ENCODE measurements around the gene FEZF2. TPM values are rescaled to one million over a fixed set of nuclear protein-coding genes. Genes with fewer than 3 reads are reported as not detected.

FEZF2 gene
- total RNA-seq, 1 experiment from 2014 or later = not detected

DNA sequence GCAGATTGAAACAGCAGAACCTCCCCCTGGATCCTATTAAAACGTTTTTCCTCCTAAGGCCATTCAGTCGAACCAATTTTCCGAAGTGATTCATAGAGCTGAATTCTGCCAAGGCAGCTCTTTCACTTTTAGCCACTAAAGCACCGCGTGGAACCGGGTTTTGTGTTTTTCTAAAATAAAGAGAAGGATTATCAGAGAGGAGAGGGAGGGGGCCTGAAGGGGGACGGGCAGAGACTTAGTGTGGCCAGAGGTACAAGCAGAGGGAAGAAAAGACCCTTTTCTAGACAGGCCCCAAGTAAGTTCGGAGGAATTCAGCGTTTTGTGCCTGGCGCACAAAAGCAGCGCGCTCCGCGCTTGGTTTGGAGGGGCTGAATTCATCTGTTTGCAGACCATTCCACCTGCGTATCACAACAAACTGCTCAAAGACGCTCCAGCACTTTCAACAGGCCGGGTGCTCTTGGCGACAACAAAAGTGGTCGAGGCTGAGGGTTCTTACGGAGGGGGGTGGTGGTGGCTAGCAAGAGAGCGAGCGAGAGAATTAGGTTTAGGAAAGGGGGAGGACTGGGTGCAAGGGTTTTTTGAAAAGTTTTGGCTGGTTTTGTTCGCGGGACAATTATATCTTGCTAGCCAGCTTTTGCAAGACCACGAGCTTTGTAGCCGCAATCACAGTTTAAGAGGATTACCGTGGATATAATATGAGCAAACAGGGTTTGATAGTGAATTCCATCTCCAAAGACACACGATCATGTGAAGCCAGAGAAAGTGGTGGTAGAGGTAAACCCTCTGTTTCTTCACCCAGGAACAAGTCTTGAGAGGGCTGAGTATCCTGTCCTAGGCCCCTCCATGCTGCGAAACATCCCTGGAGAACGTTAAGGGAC, 1.2 kb upstream of the FEZF2 start:
- DNase-seq (ENCODE audit: low spot score) = no peak
- H3K27me3 ChIP-seq (replicated peaks; ENCODE audit: insufficient read depth, low read depth, low read length, poor library complexity) = peaks cover 98% of the 10 kb centered on the region
- H3K9me3 ChIP-seq (ENCODE audit: low read depth, low read length, poor library complexity, severe bottlenecking) = no peaks in the 10 kb centered on the region
- peak; percentile 63 for TF ChIP-seq EZH2 (IDR thresholded peaks at IDR 0.05; ENCODE audit: borderline replicate concordance, low read depth, low read length, poor library complexity, severe bottlenecking)
- TF ChIP-seq, protein P1, sequence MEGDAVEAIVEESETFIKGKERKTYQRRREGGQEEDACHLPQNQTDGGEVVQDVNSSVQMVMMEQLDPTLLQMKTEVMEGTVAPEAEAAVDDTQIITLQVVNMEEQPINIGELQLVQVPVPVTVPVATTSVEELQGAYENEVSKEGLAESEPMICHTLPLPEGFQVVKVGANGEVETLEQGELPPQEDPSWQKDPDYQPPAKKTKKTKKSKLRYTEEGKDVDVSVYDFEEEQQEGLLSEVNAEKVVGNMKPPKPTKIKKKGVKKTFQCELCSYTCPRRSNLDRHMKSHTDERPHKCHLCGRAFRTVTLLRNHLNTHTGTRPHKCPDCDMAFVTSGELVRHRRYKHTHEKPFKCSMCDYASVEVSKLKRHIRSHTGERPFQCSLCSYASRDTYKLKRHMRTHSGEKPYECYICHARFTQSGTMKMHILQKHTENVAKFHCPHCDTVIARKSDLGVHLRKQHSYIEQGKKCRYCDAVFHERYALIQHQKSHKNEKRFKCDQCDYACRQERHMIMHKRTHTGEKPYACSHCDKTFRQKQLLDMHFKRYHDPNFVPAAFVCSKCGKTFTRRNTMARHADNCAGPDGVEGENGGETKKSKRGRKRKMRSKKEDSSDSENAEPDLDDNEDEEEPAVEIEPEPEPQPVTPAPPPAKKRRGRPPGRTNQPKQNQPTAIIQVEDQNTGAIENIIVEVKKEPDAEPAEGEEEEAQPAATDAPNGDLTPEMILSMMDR (conservative IDR thresholded peaks at IDR 0.05; ENCODE audit: low read depth, low read length) = no peak
- ChIA-PET POLR2A (ENCODE audit: low non-redundant PET) (no interaction called here), CTCF (interaction anchor here (0.7 kb wide), 1 partner anchor 16 kb away, joined by 8 read pairs; no protein-coding TSS in a partner anchor)
- intact Hi-C loops (cut with micrococcal nuclease; ENCODE audit: unreplicated experiment) = no loop called here
- H3K4me1 ChIP-seq (ENCODE audit: insufficient read depth, low read length, poor library complexity, severe bottlenecking) = no peaks in the 10 kb centered on the region
- no peak overlapping the region for H3K4me3 ChIP-seq (ENCODE audit: low read depth, low read length, poor library complexity, severe bottlenecking)
- no TSS peak for BruUV-seq (replicated peaks)
- H3K36me3 ChIP-seq (ENCODE audit: insufficient read depth, low read length, poor library complexity, severe bottlenecking) = no peaks in the 10 kb centered on the region
- no peak overlapping the region for H3K27ac ChIP-seq (ENCODE audit: low read depth, low read length, poor library complexity, severe bottlenecking)

GRCh38 chr3:62373714-62374333, 474 bp upstream of the FEZF2 start:
- intact Hi-C loops (cut with micrococcal nuclease; ENCODE audit: unreplicated experiment) = no loop called here

GRCh38 chr3:62372621-62373041, 719 bp downstream of the FEZF2 start:
- intact Hi-C loops (cut with micrococcal nuclease; ENCODE audit: unreplicated experiment) = no loop called here
- no peak for DNase-seq (ENCODE audit: low spot score)
- no peak overlapping the region for H3K4me3 ChIP-seq (ENCODE audit: low read depth, low read length, poor library complexity, severe bottlenecking)
- TF ChIP-seq, protein P1 (conservative IDR thresholded peaks at IDR 0.05; ENCODE audit: low read depth, low read length) = no peak
- TF ChIP-seq EZH2 (IDR thresholded peaks at IDR 0.05; ENCODE audit: borderline replicate concordance, low read depth, low read length, poor library complexity, severe bottlenecking) = no peak
- H3K36me3 ChIP-seq (ENCODE audit: insufficient read depth, low read length, poor library complexity, severe bottlenecking) = no peaks in the 10 kb centered on the region
- POLR2A ChIA-PET (ENCODE audit: low non-redundant PET) = no interaction called here
- no peak overlapping the region for H3K27ac ChIP-seq (ENCODE audit: low read depth, low read length, poor library complexity, severe bottlenecking)
- H3K4me1 ChIP-seq (ENCODE audit: insufficient read depth, low read length, poor library complexity, severe bottlenecking) = no peaks in the 10 kb centered on the region
- H3K9me3 ChIP-seq (ENCODE audit: low read depth, low read length, poor library complexity, severe bottlenecking) = no peaks in the 10 kb centered on the region
- peaks cover 98% of the 10 kb centered on the region for H3K27me3 ChIP-seq (replicated peaks; ENCODE audit: insufficient read depth, low read depth, low read length, poor library complexity)
- BruUV-seq (replicated peaks) = no TSS peak
- CTCF ChIA-PET = no interaction called here

More at GRCh38 chr3:62373714-62374333, 474 bp upstream of the FEZF2 start:
- Histone ChIP-seq H3K27ac (ENCODE audit: low read depth, low read length, poor library complexity, severe bottlenecking) (no peak overlapping the region), H3K36me3 (ENCODE audit: insufficient read depth, low read length, poor library complexity, severe bottlenecking) (no peaks in the 10 kb centered on the region), H3K27me3 (replicated peaks; ENCODE audit: insufficient read depth, low read depth, low read length, poor library complexity) (peaks cover 98% of the 10 kb centered on the region), H3K4me3 (ENCODE audit: low read depth, low read length, poor library complexity, severe bottlenecking) (no peak overlapping the region), H3K4me1 (ENCODE audit: insufficient read depth, low read length, poor library complexity, severe bottlenecking) (no peaks in the 10 kb centered on the region), H3K9me3 (ENCODE audit: low read depth, low read length, poor library complexity, severe bottlenecking) (no peaks in the 10 kb centered on the region)
- DNase-seq (ENCODE audit: low spot score) = no peak
- BruUV-seq (replicated peaks) = no TSS peak
- ChIA-PET CTCF (interaction anchor here (0.7 kb wide), 1 partner anchor 15 kb away, joined by 8 read pairs; no protein-coding TSS in a partner anchor), POLR2A (ENCODE audit: low non-redundant PET) (interaction anchor here (0.9 kb wide), 1 partner anchor 337 kb away, joined by 3 read pairs; no protein-coding TSS in a partner anchor)
- peak; percentile 61 for TF ChIP-seq EZH2 (IDR thresholded peaks at IDR 0.05; ENCODE audit: borderline replicate concordance, low read depth, low read length, poor library complexity, severe bottlenecking)
- TF ChIP-seq, protein P1 (conservative IDR thresholded peaks at IDR 0.05; ENCODE audit: low read depth, low read length) = no peak
